ENCODE measurements around the gene GNPAT. TPM values are rescaled to one million over a fixed set of nuclear protein-coding genes. Genes with fewer than 3 reads are reported as not detected.

Gene GNPAT
- total RNA-seq, 1 donor from 2014 or later: 50.9 TPM

- Mint-ChIP-seq H3K27ac (peak overlapping the region; percentile 93), H3K9me3 (no peaks in the 10 kb centered on the region), H3K4me1 (ENCODE audit: low read depth) (peaks cover 41% of the 10 kb centered on the region), H3K4me3 (ENCODE audit: low read depth) (no peak overlapping the region), H3K36me3 (ENCODE audit: low read depth) (peaks cover 82% of the 10 kb centered on the region), H3K27me3 (ENCODE audit: low read depth) (no peaks in the 10 kb centered on the region)
- no peak for DNase-seq (ENCODE audit: low spot score)
- intact Hi-C loops (cut with micrococcal nuclease): loop anchor here (1.0 to 5.0 kb wide), 5 partner anchors 33 to 301 kb away; partner anchors contain the start of genes EGLN1, GNPAT and SPRTN
These were observed 33.3 kb downstream of the GNPAT start for GRCh38 chr1:231274119-231274825.

DNA sequence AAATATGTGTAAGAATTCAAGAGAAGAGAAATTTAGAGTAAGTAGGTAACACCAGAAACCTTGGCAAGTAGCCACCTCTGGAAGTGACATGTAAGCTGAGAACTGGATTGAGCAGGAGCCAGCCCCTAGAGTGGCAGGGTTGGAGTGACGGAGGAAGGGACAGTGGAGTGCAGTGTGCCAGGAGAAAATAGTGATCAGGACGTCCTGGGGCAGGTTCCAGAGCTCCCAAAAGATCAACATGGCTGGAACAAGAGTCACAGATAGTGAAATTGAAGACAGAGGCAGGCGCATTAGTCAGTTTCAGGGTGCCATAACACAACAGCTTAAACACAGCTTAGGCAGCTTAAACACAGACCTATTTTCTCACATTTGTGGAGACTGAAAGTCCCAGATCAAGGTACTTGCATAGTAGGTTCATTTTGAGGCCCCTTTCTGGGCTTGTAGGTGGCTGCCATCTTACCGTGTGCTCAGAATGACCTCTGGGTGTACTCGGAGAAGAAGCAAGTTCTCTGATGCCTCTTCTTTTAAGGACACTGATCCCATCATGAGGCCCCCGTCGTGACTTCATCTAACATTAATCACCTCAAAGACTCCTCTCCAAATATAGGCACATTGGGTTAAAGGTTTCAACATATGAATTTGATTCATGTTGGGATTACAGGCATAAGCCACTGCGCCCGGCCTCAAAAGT, 37.2 kb downstream of the GNPAT start:
- DNase-seq (ENCODE audit: low spot score): no peak
- Mint-ChIP-seq H3K27me3 (ENCODE audit: low read depth) (no peaks in the 10 kb centered on the region), H3K4me3 (ENCODE audit: low read depth) (no peak overlapping the region), H3K27ac (no peak overlapping the region), H3K9me3 (no peaks in the 10 kb centered on the region), H3K36me3 (ENCODE audit: low read depth) (peaks cover 48% of the 10 kb centered on the region), H3K4me1 (ENCODE audit: low read depth) (peaks cover 23% of the 10 kb centered on the region)
- intact Hi-C loops (cut with micrococcal nuclease): no loop called here

GRCh38 chr1:231279081-231279480, 38.1 kb downstream of the GNPAT start:
- DNase-seq (ENCODE audit: low spot score): no peak
- H3K27me3 Mint-ChIP-seq (ENCODE audit: low read depth): no peaks in the 10 kb centered on the region
- intact Hi-C loops (cut with micrococcal nuclease): no loop called here
- no peak overlapping the region for H3K27ac Mint-ChIP-seq
- peaks cover 43% of the 10 kb centered on the region for H3K36me3 Mint-ChIP-seq (ENCODE audit: low read depth)
- peaks cover 16% of the 10 kb centered on the region for H3K4me1 Mint-ChIP-seq (ENCODE audit: low read depth)
- no peaks in the 10 kb centered on the region for H3K9me3 Mint-ChIP-seq
- no peak overlapping the region for H3K4me3 Mint-ChIP-seq (ENCODE audit: low read depth)

- no peak overlapping the region for H3K4me3 Mint-ChIP-seq (ENCODE audit: low read depth)
- H3K27ac Mint-ChIP-seq: no peak overlapping the region
These were observed 38.7 kb downstream of the GNPAT start for GRCh38 chr1:231279683-231280082.

DNA sequence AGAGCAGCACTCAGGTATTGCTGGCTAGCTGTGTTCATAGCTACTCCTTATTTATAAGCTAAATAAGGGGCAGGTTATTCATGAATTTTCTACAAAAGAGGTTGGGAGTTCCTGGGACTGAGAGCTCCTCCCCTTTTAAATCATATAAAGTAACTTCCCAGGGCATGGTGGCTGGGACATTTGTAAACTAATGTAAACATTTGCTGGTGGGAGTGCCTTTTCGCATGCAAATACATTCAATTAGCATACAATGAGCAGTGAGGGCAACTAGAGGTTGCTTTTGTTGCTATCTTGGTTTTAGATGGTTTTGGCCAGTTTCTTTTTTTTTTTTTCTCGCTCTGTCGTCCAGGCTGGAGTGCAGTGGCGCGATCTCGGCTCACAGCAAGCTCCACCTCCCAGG, 43.4 kb downstream of the GNPAT start:
- intact Hi-C loops (cut with micrococcal nuclease): no loop called here
- Mint-ChIP-seq H3K27ac (no peak overlapping the region), H3K9me3 (no peaks in the 10 kb centered on the region)

More at GRCh38 chr1:231279683-231280082, 38.7 kb downstream of the GNPAT start:
- Mint-ChIP-seq H3K36me3 (ENCODE audit: low read depth) (peaks cover 37% of the 10 kb centered on the region), H3K4me1 (ENCODE audit: low read depth) (peaks cover 10% of the 10 kb centered on the region), H3K27me3 (ENCODE audit: low read depth) (no peaks in the 10 kb centered on the region), H3K9me3 (no peaks in the 10 kb centered on the region)
- intact Hi-C loops (cut with micrococcal nuclease): no loop called here
- DNase-seq (ENCODE audit: low spot score): no peak

GRCh38 chr1:231286603-231287002, 45.6 kb downstream of the GNPAT start:
- Mint-ChIP-seq H3K4me3 (ENCODE audit: low read depth) (no peak overlapping the region), H3K27me3 (ENCODE audit: low read depth) (no peaks in the 10 kb centered on the region), H3K9me3 (no peaks in the 10 kb centered on the region), H3K36me3 (ENCODE audit: low read depth) (no peaks in the 10 kb centered on the region), H3K27ac (no peak overlapping the region), H3K4me1 (ENCODE audit: low read depth) (no peaks in the 10 kb centered on the region)
- no peak for DNase-seq (ENCODE audit: low spot score)
- intact Hi-C loops (cut with micrococcal nuclease): no loop called here

More for the DNA sequence above, 43.4 kb downstream of the GNPAT start:
- Mint-ChIP-seq H3K4me3 (ENCODE audit: low read depth) (no peak overlapping the region), H3K36me3 (ENCODE audit: low read depth) (no peaks in the 10 kb centered on the region), H3K4me1 (ENCODE audit: low read depth) (no peaks in the 10 kb centered on the region), H3K27me3 (ENCODE audit: low read depth) (no peaks in the 10 kb centered on the region)
- DNase-seq (ENCODE audit: low spot score): no peak

- no peak for DNase-seq (ENCODE audit: low spot score)
- H3K36me3 Mint-ChIP-seq (ENCODE audit: low read depth): no peaks in the 10 kb centered on the region
- H3K4me1 Mint-ChIP-seq (ENCODE audit: low read depth): no peaks in the 10 kb centered on the region
- no peak overlapping the region for H3K4me3 Mint-ChIP-seq (ENCODE audit: low read depth)
- intact Hi-C loops (cut with micrococcal nuclease): no loop called here
- H3K27ac Mint-ChIP-seq: no peak overlapping the region
- H3K9me3 Mint-ChIP-seq: no peaks in the 10 kb centered on the region
- no peaks in the 10 kb centered on the region for H3K27me3 Mint-ChIP-seq (ENCODE audit: low read depth)
These were observed 54.9 kb downstream of the GNPAT start for GRCh38 chr1:231295938-231296337.

DNA sequence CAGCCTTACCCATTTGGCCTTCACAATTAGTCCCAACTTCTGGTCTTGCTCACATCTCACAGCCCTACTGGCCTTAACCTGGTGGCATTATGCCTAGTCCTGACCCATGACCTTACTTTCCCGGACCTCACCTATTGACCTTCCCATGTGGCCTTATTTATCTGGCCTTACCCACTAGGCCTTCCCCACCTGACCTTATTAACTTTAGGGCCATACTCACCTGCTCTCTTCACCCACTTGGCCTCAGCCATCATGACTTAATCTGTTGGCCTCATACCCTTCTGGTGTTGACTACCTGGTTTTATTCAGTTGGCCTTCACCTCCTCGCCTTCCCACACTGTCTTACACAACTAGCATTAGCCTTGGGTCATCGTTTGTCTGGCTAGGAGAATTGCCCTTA, 61.0 kb downstream of the GNPAT start:
- H3K36me3 Mint-ChIP-seq (ENCODE audit: low read depth): no peaks in the 10 kb centered on the region
- H3K4me1 Mint-ChIP-seq (ENCODE audit: low read depth): no peaks in the 10 kb centered on the region
- no peak overlapping the region for H3K4me3 Mint-ChIP-seq (ENCODE audit: low read depth)
- DNase-seq (ENCODE audit: low spot score): no peak
- no peak overlapping the region for H3K27ac Mint-ChIP-seq
- intact Hi-C loops (cut with micrococcal nuclease): no loop called here
- no peaks in the 10 kb centered on the region for H3K9me3 Mint-ChIP-seq
- no peaks in the 10 kb centered on the region for H3K27me3 Mint-ChIP-seq (ENCODE audit: low read depth)

GRCh38 chr1:231310391-231310934, 69.5 kb downstream of the GNPAT start:
- H3K27me3 Mint-ChIP-seq (ENCODE audit: low read depth): no peaks in the 10 kb centered on the region

GRCh38 chr1:231311720-231312431, 70.9 kb downstream of the GNPAT start:
- Mint-ChIP-seq H3K27ac (no peak overlapping the region), H3K9me3 (no peaks in the 10 kb centered on the region), H3K27me3 (ENCODE audit: low read depth) (no peaks in the 10 kb centered on the region), H3K4me1 (ENCODE audit: low read depth) (peaks cover 2% of the 10 kb centered on the region), H3K36me3 (ENCODE audit: low read depth) (no peaks in the 10 kb centered on the region), H3K4me3 (ENCODE audit: low read depth) (no peak overlapping the region)
- DNase-seq (ENCODE audit: low spot score): no peak
- intact Hi-C loops (cut with micrococcal nuclease): no loop called here

More at GRCh38 chr1:231310391-231310934, 69.5 kb downstream of the GNPAT start:
- H3K4me1 Mint-ChIP-seq (ENCODE audit: low read depth): no peaks in the 10 kb centered on the region
- no peak overlapping the region for H3K4me3 Mint-ChIP-seq (ENCODE audit: low read depth)
- intact Hi-C loops (cut with micrococcal nuclease): no loop called here
- no peak for DNase-seq (ENCODE audit: low spot score)
- H3K9me3 Mint-ChIP-seq: no peaks in the 10 kb centered on the region
- no peak overlapping the region for H3K27ac Mint-ChIP-seq
- H3K36me3 Mint-ChIP-seq (ENCODE audit: low read depth): no peaks in the 10 kb centered on the region

DNA sequence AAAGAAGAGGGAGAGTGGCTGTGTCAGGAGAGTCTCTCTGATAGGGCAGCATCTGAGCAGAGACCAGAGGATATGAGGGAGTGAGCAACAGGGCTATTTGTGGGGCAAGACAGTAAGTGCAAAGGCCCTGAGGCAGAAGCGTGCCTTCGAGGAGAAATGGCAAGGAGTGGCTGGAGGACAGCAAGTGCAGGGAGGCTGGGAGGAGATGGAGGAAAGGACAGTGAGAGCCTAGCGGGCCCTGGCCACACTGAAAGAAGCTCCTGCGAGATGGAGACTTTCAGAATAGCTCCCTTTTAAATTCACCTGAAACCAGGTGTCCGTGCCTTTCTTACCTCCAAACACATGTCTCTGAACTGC, 71.4 kb downstream of the GNPAT start:
- DNase-seq (ENCODE audit: low spot score): no peak
- intact Hi-C loops (cut with micrococcal nuclease): no loop called here
- Mint-ChIP-seq H3K4me3 (ENCODE audit: low read depth) (no peak overlapping the region), H3K27me3 (ENCODE audit: low read depth) (no peaks in the 10 kb centered on the region), H3K36me3 (ENCODE audit: low read depth) (no peaks in the 10 kb centered on the region), H3K27ac (no peak overlapping the region), H3K9me3 (no peaks in the 10 kb centered on the region), H3K4me1 (ENCODE audit: low read depth) (peaks cover 2% of the 10 kb centered on the region)

DNA sequence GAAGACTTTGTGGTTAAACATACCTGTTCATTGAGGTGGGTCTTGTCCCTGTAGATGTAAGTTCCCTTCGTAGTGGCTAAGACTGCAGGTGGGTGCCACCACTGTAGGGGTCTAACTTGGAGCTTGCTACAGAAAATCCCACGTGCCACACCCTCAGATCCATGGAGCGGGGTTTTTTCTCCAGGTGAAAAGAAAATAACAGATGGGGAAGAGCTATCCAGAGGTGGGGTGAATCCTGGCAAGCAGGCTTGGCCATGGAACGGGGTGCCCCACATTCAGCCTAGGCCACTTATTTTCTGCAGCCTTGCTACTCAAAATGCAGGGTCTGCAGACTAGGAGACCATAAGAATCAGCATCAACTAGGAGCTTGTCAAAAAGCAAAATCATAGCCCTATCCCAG, 72.6 kb downstream of the GNPAT start:
- Mint-ChIP-seq H3K4me1 (ENCODE audit: low read depth) (peaks cover 2% of the 10 kb centered on the region), H3K36me3 (ENCODE audit: low read depth) (no peaks in the 10 kb centered on the region), H3K27ac (no peak overlapping the region), H3K9me3 (no peaks in the 10 kb centered on the region), H3K4me3 (ENCODE audit: low read depth) (no peak overlapping the region), H3K27me3 (ENCODE audit: low read depth) (no peaks in the 10 kb centered on the region)
- DNase-seq (ENCODE audit: low spot score): no peak
- intact Hi-C loops (cut with micrococcal nuclease): no loop called here

DNA sequence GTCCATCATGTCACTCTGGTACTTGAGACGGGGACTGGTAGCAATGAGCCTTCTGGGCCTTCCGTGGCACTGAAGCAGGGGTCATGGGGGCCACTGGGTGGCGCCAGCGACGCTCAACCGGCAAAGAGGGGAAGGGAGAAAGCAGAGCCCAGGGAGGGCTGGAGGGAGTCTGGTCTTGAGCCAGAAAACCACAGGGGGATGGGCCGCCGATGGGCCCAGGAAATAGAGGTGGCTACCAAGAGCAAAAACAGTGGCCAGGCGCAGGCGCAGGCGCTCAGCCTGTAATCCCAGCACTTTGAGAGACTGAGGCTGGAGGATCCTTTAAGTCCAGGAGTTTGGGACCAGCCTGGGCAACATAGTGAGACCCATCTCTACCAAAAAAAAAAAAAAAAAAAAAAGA, 74.9 kb downstream of the GNPAT start:
- Mint-ChIP-seq H3K27ac (no peak overlapping the region), H3K9me3 (no peaks in the 10 kb centered on the region), H3K36me3 (ENCODE audit: low read depth) (no peaks in the 10 kb centered on the region), H3K27me3 (ENCODE audit: low read depth) (no peaks in the 10 kb centered on the region), H3K4me1 (ENCODE audit: low read depth) (peaks cover 2% of the 10 kb centered on the region), H3K4me3 (ENCODE audit: low read depth) (no peak overlapping the region)
- intact Hi-C loops (cut with micrococcal nuclease): loop anchor here (5.0 kb wide), 1 partner anchor 286 kb away; no protein-coding TSS in a partner anchor
- DNase-seq (ENCODE audit: low spot score): no peak
